ENCODE data around the gene ARID3A.

The ARID3A gene

DNA sequence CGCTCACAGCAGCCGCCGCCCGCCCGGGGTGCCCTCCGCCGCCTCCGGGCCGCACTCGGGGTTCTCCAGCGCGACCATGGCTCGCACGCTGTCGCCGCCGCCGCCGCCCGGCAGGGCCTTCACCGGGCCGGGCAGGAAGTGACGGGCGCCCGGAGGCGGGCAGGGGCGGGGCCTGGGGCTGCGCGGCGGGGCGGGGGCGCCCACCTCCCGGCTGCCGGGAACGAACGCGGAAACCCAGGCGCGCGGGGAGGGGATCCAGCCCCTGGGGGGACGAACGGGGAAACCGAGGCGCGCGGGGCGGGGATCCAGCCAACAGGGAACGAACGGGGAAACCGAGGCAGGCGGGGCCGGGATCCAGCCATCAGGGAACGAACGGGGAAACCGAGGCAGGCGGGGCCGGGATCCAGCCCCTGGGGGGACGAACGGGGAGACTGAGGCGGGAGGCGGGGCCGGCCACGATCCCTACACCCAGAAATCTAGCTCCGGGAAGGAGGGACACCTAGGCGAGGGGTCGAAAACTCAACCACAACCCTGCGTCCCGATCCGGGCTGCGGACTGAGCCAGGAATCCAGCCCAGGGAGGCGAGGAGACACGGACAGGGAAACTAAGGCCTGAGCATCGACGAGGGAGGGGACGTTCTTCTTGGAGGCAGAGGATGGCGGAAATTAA is 12.6 kb upstream of the ARID3A start, which contains the start of gene R3HDM4:
R3HDM4 (minus strand) TSS at position 140 of the 669 bp plus-strand sequence; CDS start at position 78, 62 bp downstream.
- peak; percentile 89 for DNase-seq

DNA sequence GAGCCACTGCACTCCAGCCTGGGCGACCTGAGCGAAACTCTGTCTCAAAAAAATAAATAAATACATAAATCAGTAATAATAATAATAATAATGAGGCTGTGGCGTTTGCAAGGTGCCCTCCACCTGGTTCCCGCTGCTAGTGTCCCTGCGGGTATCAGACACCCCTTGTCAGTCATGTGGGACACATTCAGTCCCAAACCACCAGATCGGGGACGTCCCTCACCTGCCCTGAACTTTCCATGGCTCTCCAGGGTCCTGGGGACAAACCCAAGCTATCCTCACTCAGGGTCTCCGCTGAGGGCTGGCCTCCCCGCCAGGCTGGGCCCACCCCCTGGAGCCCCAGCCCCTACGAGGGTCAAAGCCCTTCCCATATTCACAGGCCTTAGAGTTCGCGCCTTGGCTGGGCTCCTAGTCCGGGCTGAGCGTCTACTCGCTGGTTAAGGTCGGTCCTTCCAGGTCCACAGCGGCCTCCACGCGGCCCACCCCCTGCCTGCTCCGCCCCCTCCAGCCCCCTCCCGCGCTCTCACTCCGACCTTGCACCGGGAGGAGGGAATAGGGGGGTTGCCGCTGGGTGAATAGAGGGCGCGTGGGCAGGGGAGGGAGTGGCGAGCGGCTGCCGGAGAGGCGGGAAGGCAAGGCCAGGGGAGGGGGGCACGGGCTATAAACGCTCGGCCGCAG is 9.1 kb upstream of the ARID3A start:
- no peak for DNase-seq

DNA sequence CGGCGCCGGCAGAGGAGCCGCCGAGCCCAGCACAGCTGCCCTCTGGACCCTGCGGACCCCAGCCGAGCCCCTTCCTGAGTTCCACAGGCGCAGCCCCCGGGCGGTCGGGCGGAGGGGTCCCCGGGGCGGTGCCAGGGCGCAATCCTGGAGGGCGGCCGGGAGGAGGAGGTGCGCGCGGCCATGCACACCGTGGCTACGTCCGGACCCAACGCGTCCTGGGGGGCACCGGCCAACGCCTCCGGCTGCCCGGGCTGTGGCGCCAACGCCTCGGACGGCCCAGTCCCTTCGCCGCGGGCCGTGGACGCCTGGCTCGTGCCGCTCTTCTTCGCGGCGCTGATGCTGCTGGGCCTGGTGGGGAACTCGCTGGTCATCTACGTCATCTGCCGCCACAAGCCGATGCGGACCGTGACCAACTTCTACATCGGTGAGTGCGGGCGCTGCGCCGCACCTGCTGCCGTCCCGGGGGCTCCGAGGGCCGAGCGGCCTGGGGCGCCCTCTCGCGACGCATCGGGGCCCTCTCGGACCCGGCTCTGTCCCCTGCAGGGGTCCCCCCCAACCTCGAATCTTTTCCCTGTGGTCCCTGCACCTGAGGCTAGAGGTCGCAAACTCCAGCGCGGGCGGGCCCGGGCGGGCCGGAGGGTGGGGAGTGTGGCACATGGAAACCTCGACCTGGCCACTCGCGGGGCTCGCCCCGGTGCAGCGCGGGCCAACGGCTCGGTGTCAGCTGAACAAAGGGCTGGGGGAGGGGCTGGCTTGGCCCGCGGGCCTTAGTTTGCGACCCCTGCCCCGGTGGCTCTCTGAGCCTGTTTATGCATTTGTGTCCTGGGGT is 8.3 kb upstream of the ARID3A start, which contains the start of gene KISS1R:
KISS1R (plus strand) TSS at position 11 of the 829 bp plus-strand sequence; CDS start at position 181, 170 bp downstream.
- DNase-seq, result no peak

DNA sequence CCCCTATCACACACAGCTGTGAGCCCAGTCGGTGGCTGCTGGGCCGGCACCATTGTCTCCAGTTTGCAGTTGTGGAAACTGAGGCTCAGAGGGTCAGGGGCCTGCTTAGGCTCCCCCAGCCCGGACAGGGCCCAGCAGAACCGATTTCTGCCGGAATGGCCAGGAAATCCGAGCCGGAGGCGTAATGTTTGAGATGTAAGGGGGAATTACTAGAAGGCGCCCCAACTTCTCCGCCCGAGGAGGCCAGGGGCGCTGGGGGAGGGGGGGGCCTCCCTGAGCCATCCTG is 7.7 kb upstream of the ARID3A start:
- DNase-seq, result no peak

DNA sequence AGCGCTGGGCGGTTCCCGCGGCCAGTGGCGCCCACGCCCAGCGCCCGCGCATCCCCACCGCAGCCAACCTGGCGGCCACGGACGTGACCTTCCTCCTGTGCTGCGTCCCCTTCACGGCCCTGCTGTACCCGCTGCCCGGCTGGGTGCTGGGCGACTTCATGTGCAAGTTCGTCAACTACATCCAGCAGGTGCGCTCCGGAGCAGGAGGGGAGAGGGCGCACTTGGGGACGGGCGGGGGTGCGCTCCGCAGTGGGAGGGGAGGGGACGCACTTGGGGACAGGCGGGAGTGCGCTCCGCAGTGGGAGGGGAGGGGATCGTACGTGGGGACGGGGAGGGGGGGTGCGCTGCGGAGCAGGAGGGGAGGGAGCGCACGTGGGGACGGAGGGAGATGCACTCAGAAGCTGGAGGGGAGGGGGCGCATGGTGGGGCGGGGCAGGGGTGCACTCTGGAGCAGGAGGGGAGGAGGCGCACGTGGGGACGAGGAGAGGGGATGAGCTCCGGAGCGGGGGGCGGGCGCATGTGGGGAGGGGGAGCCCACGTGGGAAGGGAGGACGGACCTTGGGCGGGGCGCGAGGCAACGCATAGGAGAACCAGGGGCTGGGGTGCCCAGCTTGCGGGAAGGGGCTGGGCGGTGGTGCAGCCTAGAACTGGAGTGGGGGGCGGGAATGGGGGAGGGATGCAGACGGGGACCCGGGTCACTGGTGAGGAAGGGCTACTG is 7.2 kb upstream of the ARID3A start:
- no peak for DNase-seq

DNA sequence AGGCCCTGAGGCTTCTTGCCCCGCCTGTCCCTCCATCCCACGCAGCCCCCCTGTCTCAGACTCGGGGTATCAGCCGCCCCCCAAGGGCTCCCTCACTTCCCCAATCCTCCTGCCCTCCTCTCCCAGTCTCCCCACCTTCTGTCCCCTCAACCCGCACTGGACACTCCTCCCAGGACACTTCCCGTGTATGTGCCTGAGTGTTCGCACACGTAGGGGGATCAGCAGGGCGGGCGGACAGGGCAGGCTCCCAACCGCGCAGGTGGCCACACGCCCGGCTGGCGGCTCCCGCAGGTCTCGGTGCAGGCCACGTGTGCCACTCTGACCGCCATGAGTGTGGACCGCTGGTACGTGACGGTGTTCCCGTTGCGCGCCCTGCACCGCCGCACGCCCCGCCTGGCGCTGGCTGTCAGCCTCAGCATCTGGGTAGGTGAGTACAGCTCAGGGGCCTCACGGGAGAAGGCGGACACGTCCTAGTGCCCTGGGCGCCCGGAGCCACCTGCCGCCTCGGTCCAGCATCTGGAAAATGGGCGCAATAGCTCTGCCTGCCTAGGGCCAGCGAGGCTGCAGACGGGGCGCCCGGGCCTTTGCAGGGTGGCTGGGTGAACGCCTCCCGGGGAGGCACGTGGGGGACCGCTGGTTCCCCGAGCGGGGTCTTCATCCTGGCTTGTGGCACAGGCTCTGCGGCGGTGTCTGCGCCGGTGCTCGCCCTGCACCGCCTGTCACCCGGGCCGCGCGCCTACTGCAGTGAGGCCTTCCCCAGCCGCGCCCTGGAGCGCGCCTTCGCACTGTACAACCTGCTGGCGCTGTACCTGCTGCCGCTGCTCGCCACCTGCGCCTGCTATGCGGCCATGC is 6.4 kb upstream of the ARID3A start:
- no peak for DNase-seq

DNA sequence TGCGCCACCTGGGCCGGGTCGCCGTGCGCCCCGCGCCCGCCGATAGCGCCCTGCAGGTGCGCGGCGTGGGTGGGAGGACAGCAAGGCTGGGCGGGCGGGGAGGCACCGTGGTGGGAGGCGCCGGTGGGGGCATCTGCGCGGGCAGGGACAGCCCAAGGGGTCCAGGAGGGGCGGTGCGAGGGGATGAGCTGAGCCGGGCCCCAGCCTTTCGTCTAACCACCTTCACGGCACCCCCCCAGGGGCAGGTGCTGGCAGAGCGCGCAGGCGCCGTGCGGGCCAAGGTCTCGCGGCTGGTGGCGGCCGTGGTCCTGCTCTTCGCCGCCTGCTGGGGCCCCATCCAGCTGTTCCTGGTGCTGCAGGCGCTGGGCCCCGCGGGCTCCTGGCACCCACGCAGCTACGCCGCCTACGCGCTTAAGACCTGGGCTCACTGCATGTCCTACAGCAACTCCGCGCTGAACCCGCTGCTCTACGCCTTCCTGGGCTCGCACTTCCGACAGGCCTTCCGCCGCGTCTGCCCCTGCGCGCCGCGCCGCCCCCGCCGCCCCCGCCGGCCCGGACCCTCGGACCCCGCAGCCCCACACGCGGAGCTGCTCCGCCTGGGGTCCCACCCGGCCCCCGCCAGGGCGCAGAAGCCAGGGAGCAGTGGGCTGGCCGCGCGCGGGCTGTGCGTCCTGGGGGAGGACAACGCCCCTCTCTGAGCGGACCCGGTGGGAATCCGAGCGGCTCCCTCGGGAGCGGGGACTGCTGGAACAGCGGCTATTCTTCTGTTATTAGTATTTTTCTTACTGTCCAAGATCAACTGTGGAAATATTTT is 5.6 kb upstream of the ARID3A start:
- DNase-seq, result no peak

DNA sequence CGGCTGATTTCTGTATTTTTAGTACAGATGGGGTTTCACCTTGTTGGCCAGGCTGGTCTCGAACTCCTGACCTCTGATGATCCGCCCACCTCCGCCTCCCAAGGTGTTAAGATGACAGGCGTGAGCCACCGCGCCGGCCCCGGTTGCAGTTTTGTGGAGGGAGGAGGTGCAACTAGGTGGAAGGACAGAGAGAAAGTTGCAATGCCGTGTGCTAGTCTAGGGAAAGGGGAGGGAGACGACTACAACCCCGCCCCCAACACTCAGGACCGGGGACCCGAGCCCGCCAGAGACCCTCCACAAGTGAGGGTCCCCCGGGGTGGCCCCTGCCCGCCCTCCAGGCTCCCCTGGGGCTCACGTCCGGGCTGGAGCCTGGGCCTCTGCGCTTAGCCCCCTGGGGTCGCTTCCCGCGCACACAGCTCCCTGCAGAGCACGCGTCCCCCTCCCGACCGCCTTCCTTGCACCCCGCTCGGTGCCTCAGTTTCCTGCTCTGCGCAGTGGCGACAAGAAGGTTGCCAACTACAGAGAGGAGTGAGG is 1.2 kb upstream of the ARID3A start:
- DNase-seq, result no peak

DNA sequence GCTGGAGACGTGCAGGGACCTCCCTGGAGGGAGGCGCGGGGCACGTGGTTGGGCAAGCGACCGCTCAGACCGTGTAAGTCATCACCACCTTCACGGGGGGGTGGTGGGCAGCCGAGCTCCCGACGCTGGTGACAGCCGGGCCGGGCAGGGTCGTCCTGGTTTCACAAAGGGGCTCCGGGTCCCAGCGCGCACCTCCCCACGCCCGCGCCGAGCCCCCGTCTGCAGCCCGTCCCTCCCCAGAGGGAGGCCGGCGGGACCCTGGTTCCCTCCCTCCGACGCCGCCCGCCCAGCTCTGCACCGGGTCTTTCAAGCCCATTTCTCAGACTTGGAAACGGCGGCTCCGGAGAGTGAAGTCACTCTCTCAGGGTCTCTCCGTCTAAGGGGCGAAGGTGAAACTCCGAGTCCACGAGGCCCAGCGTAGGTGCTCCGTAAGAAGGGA is 729 bp upstream of the ARID3A start:
- no peak for DNase-seq

DNA sequence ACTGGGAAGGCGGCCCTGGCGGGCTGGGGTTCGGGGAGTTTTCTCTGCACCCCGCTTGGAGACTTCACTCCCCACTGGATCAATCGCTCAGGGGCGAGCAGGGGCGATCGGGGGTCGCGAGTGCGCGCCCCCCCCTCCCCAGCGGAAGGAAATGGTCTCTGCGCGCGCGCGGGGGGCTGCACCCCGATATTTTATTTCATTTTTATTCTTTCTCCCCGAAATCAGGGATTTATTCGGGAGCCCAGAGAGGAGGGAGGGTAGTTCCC is 421 bp downstream of the ARID3A start:
- DNase-seq, result no peak

DNA sequence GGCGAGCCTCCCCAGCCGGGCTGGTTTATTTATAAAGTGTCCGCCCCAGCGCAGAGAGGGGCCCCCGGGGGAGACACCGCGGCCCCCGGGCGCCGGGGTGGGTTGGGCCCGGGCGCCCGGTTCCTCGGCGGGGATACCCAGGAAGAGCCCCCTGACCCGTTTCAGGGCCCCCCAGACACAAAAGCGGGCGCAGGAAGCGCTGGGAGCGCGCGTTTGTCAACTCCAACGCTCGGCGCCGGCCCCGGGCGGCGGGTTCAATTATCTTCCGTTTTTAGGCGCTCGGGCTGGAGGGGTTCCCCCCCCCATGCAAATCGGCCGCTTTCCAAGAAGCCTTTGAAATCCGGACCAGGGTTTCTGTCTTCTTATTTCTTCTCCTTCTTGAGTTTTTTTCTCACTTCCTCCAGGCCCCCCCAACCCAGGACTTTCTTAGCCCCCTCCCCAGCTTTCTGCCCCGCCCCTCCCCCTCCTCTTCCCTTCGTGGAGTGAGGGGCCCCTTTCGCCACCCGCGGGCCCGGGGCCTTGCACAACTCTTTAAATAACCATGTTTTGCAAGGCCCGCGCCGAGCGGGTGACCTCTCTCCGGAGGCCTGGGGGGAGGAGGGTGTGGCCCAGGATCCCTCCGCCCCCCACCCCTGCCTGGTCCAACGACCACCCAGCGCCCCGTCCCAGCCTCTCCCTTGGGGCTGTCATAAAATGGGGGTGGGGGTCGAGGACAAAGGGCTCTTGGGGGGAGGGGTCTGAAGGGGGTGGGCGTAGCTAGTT is 935 bp downstream of the ARID3A start:
- no peak for DNase-seq

DNA sequence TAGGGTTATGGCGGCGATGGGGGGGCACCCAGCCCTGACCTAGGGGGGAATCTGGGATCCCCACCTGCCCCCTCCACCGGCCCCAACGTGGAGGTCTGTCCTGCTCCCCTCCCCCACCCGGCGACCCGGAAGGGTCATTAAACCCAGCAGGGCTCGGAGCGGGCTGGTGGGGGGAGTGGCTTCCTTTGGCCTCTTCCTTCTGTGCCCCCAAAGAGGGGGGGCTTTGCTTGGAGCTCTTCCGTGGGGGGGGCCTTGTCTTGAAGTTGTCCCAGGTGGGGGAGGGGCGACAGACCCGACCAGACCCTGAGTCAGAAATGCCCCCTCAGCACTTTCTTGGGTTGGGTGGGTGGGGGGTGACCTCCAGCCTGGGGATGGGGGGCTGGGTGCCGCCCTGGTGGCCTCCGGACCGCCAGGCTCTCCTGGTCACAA is 1.5 kb downstream of the ARID3A start:
- no peak for DNase-seq

DNA sequence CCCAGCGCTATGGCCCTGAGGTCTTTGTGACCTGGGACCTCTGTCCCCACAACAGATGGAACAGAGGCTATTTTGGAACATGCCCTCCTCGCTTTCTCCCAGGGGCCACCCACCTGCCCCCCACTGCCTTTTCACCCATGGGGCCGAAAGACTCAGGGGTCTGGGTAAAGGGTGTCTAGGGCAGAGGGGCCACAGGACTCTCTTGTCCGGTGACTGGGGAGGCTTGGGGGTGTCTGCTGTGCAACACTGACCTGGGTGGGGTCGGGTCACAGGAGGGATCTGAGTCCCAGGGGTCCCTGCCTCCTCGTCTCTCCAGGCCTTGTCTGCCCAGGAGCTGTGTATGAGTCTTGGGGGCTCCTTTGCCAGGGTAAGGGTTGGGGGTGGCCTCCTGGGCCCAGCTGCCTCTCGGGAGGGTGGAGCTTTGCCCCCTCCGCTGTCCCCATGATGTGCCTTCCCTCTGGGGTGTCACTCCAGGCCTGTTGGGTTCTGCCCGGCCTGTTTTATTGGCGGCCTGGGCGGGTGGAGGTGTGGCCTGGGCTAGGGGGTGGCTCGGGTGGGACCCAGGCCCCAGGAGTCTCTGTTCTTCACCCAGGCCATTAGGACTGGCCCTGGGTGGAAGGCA is 2.1 kb downstream of the ARID3A start:
- DNase-seq, result no peak

DNA sequence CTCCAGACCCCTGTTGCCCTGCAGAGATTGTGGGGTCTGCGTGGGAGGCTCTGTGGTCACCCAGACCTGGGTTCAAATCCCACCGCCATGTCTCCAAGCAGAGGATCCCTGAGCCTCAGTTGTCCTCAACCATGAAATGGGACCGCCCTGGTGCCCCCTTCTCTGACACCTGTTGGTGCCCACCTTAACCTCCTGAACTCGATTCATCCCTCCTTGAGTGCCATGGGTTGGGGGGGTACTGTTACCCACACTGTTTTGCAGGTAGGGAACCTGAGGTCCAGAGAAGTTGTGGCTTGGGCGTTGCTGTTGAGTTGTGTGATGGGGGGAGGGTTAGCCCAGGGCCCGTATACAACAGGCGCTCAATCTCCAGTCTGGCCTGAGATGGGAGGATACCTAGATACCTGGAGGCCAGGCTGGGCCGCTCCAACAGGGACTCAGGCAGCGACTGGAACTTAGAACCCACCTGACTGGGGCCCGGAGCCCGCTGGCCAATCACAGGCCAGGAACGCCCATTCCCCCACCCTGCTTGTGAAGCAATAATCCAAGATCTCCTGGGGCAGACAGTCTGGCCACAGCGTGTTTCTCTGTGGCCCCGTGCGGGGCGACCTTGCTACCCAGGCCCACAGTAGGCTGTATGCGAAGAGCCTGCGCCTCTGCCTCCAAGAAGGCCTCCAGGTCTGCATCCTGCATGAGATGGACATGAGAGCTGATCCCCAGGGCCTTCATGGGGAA is 2.8 kb downstream of the ARID3A start:
- no peak for DNase-seq

DNA sequence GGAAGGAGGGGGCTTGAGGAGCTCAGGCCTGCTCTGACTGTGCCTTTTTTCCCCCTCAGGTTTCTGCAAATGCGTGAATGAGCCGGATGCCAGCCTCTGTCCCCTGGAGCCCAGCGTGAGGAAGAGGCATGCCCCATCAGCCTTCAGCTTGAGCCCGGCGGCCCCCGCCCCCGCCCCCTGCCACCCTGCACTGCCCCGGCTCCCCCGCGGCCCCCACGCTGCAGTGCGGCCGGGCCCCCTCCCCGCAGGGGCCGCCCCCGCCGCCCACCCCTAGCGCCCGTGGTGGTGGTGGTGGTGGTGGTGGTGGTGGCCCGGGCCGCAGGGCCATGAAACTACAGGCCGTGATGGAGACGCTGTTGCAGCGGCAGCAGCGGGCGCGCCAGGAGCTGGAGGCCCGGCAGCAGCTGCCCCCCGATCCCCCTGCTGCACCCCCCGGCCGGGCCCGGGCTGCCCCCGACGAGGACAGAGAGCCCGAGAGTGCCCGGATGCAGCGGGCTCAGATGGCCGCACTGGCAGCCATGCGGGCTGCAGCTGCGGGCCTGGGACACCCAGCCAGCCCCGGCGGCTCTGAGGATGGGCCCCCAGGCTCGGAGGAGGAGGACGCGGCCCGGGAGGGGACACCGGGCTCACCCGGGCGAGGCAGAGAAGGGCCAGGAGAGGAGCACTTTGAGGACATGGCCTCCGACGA is 3.5 kb downstream of the ARID3A start:
- no peak for DNase-seq

DNA sequence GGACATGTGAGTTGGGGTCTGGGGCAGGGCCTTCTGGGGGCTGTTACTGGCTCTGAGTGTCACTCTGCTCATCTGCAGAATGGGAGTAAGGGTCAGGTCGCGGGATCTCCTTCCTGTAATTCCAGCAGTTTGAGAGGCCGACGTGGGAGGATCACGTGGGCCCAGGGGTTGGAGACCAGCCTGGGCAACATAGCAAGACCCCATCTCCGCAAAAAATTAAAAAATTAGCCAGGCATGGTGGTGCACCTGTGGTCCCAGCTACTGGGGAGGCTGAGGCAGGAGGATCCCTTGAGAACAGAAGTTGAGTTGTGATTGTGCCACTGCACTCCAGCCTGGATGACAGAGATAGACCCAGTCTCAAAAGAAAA is 4.0 kb downstream of the ARID3A start:
- no peak for DNase-seq

DNA sequence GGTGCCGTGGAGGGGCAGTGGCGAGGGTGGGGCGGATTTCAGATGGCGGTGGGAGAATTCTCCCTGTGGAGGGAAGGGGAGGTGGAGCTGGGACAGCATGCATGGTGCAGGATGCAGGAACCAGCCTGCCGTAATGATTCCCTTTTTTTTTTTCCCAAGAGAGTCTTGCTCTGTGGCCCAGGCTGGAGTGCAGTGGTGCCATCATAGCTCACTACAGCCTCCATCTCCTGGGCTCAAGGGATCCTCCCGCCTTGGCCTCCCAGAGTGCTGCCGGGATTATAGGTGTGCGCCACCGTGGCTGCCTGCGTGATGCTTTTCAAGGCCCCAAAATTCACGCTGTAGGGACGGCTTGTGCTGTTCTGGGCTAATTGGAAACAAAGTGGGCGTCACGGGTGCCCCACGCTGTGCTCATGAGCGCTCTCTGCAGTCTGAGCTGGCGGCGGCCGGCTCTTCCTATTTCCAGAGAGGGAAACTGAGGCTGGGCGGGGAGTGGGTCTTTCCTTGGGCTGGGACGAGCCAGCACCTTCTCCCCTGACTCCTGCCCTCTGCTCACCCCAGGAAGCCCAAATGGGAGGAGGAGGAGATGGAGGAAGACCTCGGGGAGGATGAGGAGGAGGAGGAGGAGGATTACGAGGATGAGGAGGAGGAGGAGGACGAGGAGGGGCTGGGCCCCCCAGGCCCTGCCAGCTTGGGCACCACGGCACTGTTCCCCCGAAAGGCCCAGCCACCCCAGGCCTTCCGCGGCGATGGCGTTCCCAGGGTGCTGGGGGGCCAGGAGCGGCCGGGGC is 6.2 kb downstream of the ARID3A start:
- DNase-seq, result no peak
